Keratinocyte (primary cell): ENCODE data around the gene ACSF3.

Experiments used
- CTCF ChIP-seq, 3 experiments: IDR thresholded peaks in 1 of 3; conservative IDR thresholded peaks in 1 of 3; optimal IDR thresholded peaks in 1 of 3; 2 replicates in 2 of 3; 3 replicates in 1 of 3; pipeline versions ENCODE3 to v1.5.1; 2011; ENCODE audit warnings: low read length in 3 of 3, mild to moderate bottlenecking in 3 of 3, moderate library complexity in 2 of 3, control low read depth in 1 of 3, inconsistent platforms in 1 of 3; ENCODE audit not compliant: insufficient read depth in 2 of 3; ENCODE audit errors: extremely low read depth in 1 of 3
- EZH2 ChIP-seq: IDR thresholded peaks from one replicate; pipeline ENCODE4 v1.6.1; 2012; ENCODE audit warnings: inconsistent platforms, mild to moderate bottlenecking, low read length, moderate library complexity

DNA sequence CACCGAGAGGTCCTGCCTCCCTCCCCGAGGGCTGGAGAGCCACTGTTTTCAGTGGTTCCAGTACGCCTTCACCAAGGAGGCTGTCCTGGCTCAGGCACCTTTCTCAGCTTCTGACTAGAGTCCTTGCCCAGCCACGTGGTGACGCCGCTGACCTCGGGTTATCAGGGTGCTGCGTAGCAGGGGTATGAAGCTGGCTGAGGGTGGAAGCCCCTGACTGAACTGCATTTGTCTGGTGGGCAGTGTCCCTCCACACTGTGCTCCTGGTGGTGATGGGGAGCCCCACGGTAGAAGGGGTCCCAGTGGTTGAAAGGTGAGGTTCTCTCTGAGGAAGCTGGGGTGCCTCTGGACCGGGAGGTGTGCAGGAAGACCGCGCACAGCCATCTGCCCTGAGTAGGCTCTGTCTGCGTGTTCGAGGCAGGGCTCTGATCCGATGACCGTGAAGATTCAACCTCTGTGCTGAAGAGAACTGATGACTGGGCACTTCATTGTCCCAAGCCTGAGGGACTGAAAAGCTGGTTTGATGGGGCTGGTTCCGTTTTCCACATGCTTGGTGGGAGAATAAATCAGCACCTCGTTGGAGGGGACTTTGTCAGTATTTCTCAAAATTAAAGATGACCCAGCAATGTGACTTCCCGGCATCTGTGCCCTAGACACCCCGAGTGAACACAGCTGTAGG, 2.5 kb downstream of the ACSF3 start:
- TF ChIP-seq CTCF (optimal IDR thresholded peaks at IDR 0.05 in 1 of 3, IDR thresholded peaks at IDR 0.05 in 1 of 3, conservative IDR thresholded peaks at IDR 0.05 in 1 of 3; ENCODE audit: extremely low read depth in 1 of 3, insufficient read depth in 2 of 3, low read length in 3 of 3) (no peak), EZH2 (no peak)
